ENCODE measurements around the gene DNAH2. TPM values are rescaled to one million over a fixed set of nuclear protein-coding genes. Genes with fewer than 3 reads are reported as not detected.

The DNAH2 gene
- total RNA-seq, 2 donors from 2014 or later = under 0.01 TPM; not detected in 1

DNA sequence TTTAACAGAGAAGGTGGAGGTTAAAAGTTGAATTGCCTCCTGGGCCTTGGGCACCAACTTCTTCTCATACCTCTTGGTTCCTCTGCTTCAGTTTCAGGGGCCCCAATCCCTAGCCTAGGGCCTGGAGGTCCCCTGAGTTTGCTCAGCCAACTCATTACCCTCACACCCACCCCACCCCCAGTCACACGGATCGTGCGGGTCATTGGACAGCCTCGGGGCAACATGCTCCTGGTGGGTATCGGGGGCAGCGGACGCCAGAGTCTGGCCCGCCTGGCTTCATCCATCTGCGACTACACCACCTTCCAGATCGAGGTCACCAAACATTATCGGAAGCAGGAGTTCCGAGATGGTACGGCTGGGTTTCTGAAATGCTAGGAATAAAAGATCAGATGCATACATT, 80.4 kb downstream of the DNAH2 start:
- no peaks in the 10 kb centered on the region for H3K9me3 ChIP-seq
- TF ChIP-seq, protein P1, sequence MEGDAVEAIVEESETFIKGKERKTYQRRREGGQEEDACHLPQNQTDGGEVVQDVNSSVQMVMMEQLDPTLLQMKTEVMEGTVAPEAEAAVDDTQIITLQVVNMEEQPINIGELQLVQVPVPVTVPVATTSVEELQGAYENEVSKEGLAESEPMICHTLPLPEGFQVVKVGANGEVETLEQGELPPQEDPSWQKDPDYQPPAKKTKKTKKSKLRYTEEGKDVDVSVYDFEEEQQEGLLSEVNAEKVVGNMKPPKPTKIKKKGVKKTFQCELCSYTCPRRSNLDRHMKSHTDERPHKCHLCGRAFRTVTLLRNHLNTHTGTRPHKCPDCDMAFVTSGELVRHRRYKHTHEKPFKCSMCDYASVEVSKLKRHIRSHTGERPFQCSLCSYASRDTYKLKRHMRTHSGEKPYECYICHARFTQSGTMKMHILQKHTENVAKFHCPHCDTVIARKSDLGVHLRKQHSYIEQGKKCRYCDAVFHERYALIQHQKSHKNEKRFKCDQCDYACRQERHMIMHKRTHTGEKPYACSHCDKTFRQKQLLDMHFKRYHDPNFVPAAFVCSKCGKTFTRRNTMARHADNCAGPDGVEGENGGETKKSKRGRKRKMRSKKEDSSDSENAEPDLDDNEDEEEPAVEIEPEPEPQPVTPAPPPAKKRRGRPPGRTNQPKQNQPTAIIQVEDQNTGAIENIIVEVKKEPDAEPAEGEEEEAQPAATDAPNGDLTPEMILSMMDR (IDR thresholded peaks at IDR 0.05) = no peak
- no peaks in the 10 kb centered on the region for H3K4me1 ChIP-seq (ENCODE audit: control insufficient read depth in 1 of 2, low read depth in 2 of 2)
- H3K36me3 ChIP-seq = no peaks in the 10 kb centered on the region
- H3K4me3 ChIP-seq = no peak overlapping the region
- no peak for DNase-seq (ENCODE audit: low spot score)
- H3K27me3 ChIP-seq (replicated peaks; ENCODE audit: insufficient read depth) = no peaks in the 10 kb centered on the region
- no peak for ATAC-seq (ENCODE audit: insufficient number of reproducible peaks, low FRiP score, low read depth)
- H3K27ac ChIP-seq = no peak overlapping the region

DNA sequence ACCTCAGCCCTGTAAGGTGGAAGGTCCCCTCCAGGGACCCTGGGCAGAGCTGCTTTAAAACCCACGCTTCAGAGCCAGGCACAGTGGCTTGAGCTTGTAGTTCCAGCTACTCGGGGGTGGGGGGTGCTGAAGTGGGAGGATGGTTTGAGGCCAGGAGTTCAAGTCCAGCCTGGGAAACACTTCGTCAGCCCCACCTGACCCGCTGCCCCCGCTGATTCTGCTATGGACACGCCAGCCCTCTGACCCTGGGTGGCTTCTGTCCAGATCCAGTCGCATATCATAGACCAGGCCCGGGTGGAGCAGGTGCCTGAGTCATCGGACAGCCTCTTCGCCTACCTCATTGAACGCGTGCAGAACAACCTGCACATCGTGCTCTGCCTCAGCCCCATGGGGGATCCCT, 81.3 kb downstream of the DNAH2 start:
- Histone ChIP-seq H3K9me3 (no peaks in the 10 kb centered on the region), H3K27ac (no peak overlapping the region), H3K4me3 (no peak overlapping the region), H3K4me1 (ENCODE audit: control insufficient read depth in 1 of 2, low read depth in 2 of 2) (no peaks in the 10 kb centered on the region), H3K36me3 (no peaks in the 10 kb centered on the region), H3K27me3 (replicated peaks; ENCODE audit: insufficient read depth) (no peaks in the 10 kb centered on the region)
- no peak for DNase-seq (ENCODE audit: low spot score)
- no peak for ATAC-seq (ENCODE audit: insufficient number of reproducible peaks, low FRiP score, low read depth)
- TF ChIP-seq, protein P1 (IDR thresholded peaks at IDR 0.05) = no peak

DNA sequence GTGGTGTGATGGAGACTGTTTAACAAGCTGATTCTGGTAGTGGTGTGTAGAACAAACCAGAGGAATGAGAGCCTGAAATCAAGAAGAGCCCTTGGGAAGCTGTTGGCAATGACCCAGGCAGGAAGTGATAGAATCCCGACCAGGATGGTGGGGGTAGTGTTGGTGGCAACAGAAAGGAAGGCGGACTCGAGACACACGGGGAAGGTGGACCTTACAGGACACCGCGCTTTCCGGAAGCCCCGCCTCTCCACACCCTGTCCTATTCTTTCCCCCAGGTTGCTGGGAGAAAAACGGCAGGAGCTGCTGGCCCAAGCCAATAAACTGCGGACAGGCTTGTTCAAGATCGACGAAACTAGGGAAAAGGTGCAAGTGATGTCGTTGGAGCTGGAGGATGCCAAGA, 86.4 kb downstream of the DNAH2 start:
- H3K27ac ChIP-seq = no peak overlapping the region
- DNase-seq (ENCODE audit: low spot score) (no peak), ATAC-seq (ENCODE audit: insufficient number of reproducible peaks, low FRiP score, low read depth) (no peak)
- no peaks in the 10 kb centered on the region for H3K36me3 ChIP-seq
- H3K4me1 ChIP-seq (ENCODE audit: control insufficient read depth in 1 of 2, low read depth in 2 of 2) = no peaks in the 10 kb centered on the region
- TF ChIP-seq, protein P1 (IDR thresholded peaks at IDR 0.05) = no peak
- no peaks in the 10 kb centered on the region for H3K9me3 ChIP-seq
- no peaks in the 10 kb centered on the region for H3K27me3 ChIP-seq (replicated peaks; ENCODE audit: insufficient read depth)
- no peak overlapping the region for H3K4me3 ChIP-seq

DNA sequence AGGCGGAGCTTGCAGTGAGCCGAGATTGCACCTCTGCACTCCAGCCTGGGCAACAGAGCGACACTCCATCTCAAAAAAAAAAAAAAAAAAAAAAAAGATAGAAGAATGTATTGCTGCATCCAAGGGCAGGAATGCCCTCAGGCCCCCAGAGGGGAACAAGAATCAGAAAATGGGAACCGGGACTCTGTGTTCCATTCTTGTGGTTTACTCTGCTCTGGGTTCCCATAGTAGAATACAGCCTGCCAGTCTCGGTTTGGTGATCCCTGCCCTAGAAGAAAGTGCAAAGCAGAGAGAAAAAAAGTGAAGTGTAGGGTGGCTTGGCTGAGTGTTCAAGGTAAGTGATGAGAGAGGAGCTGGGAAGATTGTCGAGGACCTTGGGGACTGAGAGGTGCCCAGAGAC, 89.0 kb downstream of the DNAH2 start:
- no peak for DNase-seq (ENCODE audit: low spot score)
- H3K27ac ChIP-seq = no peak overlapping the region
- ATAC-seq (ENCODE audit: insufficient number of reproducible peaks, low FRiP score, low read depth) = no peak
- H3K27me3 ChIP-seq (replicated peaks; ENCODE audit: insufficient read depth) = no peaks in the 10 kb centered on the region
- no peaks in the 10 kb centered on the region for H3K36me3 ChIP-seq
- TF ChIP-seq, protein P1 (IDR thresholded peaks at IDR 0.05) = no peak
- no peaks in the 10 kb centered on the region for H3K9me3 ChIP-seq
- no peaks in the 10 kb centered on the region for H3K4me1 ChIP-seq (ENCODE audit: control insufficient read depth in 1 of 2, low read depth in 2 of 2)
- H3K4me3 ChIP-seq = no peak overlapping the region

DNA sequence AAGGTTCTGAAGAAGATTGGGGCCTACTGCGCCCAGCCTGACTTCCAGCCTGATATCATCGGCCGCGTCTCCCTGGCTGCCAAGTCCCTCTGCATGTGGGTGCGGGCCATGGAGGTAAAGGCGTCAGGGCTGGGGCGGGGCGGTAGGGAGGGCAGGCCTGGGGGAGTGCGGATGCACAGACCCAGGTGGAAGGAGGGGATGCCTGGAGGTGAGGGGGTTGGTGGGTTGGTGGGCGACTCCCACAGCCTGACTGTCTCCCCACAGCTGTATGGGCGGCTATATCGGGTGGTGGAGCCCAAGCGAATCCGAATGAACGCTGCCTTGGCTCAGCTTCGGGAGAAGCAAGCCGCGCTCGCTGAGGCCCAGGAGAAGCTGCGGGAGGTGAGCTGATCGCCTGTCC, 89.7 kb downstream of the DNAH2 start:
- no peak for DNase-seq (ENCODE audit: low spot score)

More for the DNA sequence above, 89.7 kb downstream of the DNAH2 start:
- H3K27me3 ChIP-seq (replicated peaks; ENCODE audit: insufficient read depth) = no peaks in the 10 kb centered on the region
- H3K4me1 ChIP-seq (ENCODE audit: control insufficient read depth in 1 of 2, low read depth in 2 of 2) = no peaks in the 10 kb centered on the region
- H3K9me3 ChIP-seq = no peaks in the 10 kb centered on the region
- H3K4me3 ChIP-seq = no peak overlapping the region
- H3K36me3 ChIP-seq = no peaks in the 10 kb centered on the region
- TF ChIP-seq, protein P1 (IDR thresholded peaks at IDR 0.05) = no peak
- ATAC-seq (ENCODE audit: insufficient number of reproducible peaks, low FRiP score, low read depth) = no peak
- no peak overlapping the region for H3K27ac ChIP-seq

Measured in thoracic aorta (tissue), 2 donors.